WTC11 (cell line): ENCODE results near the gene CCDC60.

Source experiments
- ATF2 ChIP-seq: sonication (generic); formaldehyde crosslinking; IDR thresholded peaks from 2 replicates; pipeline ENCODE4 v1.8.1; 2022; ENCODE audit warnings: low read depth, missing genetic modification reagents, borderline replicate concordance
- ATF3 ChIP-seq: sonication (generic); formaldehyde crosslinking; conservative IDR thresholded peaks from 2 replicates; pipeline ENCODE4 v1.8.1; 2022; ENCODE audit warnings: mild to moderate bottlenecking, missing genetic modification reagents
- CREB1 ChIP-seq: sonication (generic); formaldehyde crosslinking; IDR thresholded peaks from 2 replicates; pipeline ENCODE4 v1.8.0; 2023; ENCODE audit warnings: mild to moderate bottlenecking, missing genetic modification reagents
- CTCF ChIP-seq: fragments of 200-600 bp; IDR thresholded peaks from 2 replicates; pipeline ENCODE4 v1.8.0; 2022; ENCODE audit warnings: antibody characterized with exemption
- NR2C2 ChIP-seq: sonication (generic); formaldehyde crosslinking; IDR thresholded peaks from 2 replicates; pipeline ENCODE4 v1.8.0; 2022; ENCODE audit warnings: mild to moderate bottlenecking, missing genetic modification reagents
- PRRX2 ChIP-seq: fragments of 250-450 bp; sonication (Bioruptor Pico); IDR thresholded peaks from 2 replicates; pipeline ENCODE4 v1.8.0; 2021; ENCODE audit warnings: mild to moderate bottlenecking
- RORB ChIP-seq: fragments of 250-450 bp; sonication (Bioruptor Pico); IDR thresholded peaks from 2 replicates; pipeline ENCODE4 v1.9.0; 2021; ENCODE audit warnings: mild to moderate bottlenecking
- SMAD3 ChIP-seq: sonication (generic); formaldehyde crosslinking; IDR thresholded peaks from 2 replicates; pipeline ENCODE4 v1.8.0; 2022; ENCODE audit warnings: missing genetic modification reagents, mild to moderate bottlenecking, borderline replicate concordance
- TEAD1 ChIP-seq: sonication (generic); formaldehyde crosslinking; IDR thresholded peaks from 2 replicates; pipeline ENCODE4 v1.8.0; 2022; ENCODE audit warnings: mild to moderate bottlenecking, missing genetic modification reagents
- USF2 ChIP-seq: sonication (generic); formaldehyde crosslinking; IDR thresholded peaks from 2 replicates; pipeline ENCODE4 v1.8.1; 2023; ENCODE audit warnings: mild to moderate bottlenecking, missing genetic modification reagents, moderate library complexity
- ZNF219 ChIP-seq: sonication (generic); formaldehyde crosslinking; IDR thresholded peaks from 2 replicates; pipeline ENCODE4 v1.8.0; 2023; ENCODE audit warnings: missing genetic modification reagents, mild to moderate bottlenecking, borderline replicate concordance
- ZNF317 ChIP-seq: sonication (generic); formaldehyde crosslinking; IDR thresholded peaks from 2 replicates; pipeline ENCODE4 v1.8.1; 2023; ENCODE audit warnings: low read depth, mild to moderate bottlenecking, moderate library complexity, missing genetic modification reagents, borderline replicate concordance
- ZNF396 ChIP-seq: fragments of 250-450 bp; sonication (Bioruptor Pico); IDR thresholded peaks from 2 replicates; pipeline ENCODE4 v1.8.0; 2021; ENCODE audit warnings: mild to moderate bottlenecking, moderate library complexity, borderline replicate concordance
- ZNF512 ChIP-seq: sonication (generic); formaldehyde crosslinking; IDR thresholded peaks from 2 replicates; pipeline ENCODE4 v1.8.1; 2022; ENCODE audit warnings: missing genetic modification reagents, borderline replicate concordance

- TF ChIP-seq CTCF = peak; percentile 99
- no peak for TF ChIP-seq USF2 (CRISPR knock-in tag)
- TF ChIP-seq ATF2 = no peak
- TF ChIP-seq ZNF317 (CRISPR knock-in tag) = no peak
- no peak for TF ChIP-seq NR2C2 (CRISPR knock-in tag)
- TF ChIP-seq RORB (CRISPR knock-in tag) = no peak
- TF ChIP-seq TEAD1 = peak; percentile 40; the same call in 1 of the 2 replicates
- TF ChIP-seq SMAD3 = no peak
- no peak for TF ChIP-seq CREB1 (CRISPR knock-in tag)
- TF ChIP-seq ZNF396 (CRISPR knock-in tag) = no peak
- TF ChIP-seq PRRX2 (CRISPR knock-in tag) = no peak
- TF ChIP-seq ZNF219 = no peak
- no peak for TF ChIP-seq ATF3 (CRISPR knock-in tag)
- no peak for TF ChIP-seq ZNF512 (CRISPR knock-in tag)
Measured at GRCh38 chr12:119444462-119445044, 110.0 kb downstream of the CCDC60 start.
